Transverse colon (tissue), 4 donors: ENCODE data around the gene KCTD18. TPM values are rescaled to one million over a fixed set of nuclear protein-coding genes. Genes with fewer than 3 reads are reported as not detected.
A peak's percentile ranks its signal among the peaks of the same experiment; 100 is the strongest.

Source experiments
- DNase-seq: peaks from one replicate; pipeline ENCODE4 v3.0.0-alpha.2; 2019
- H3K27ac ChIP-seq, 4 donors: fragments of 200-600 bp; sonication (generic); 2 replicates each; pipeline ENCODE4 v1.5.1; 2016 to 2018; ENCODE audit warnings: inconsistent platforms in 4 of 4
- H3K27me3 ChIP-seq: fragments of 200-600 bp; sonication (generic); 2 replicates; pipeline ENCODE4 v1.5.1; 2017; ENCODE audit warnings: inconsistent platforms
- H3K36me3 ChIP-seq, 4 donors: fragments of 200-600 bp; sonication (generic); 2 replicates each; pipeline ENCODE4 v1.5.1; 2017 to 2019; ENCODE audit warnings: inconsistent platforms in 4 of 4
- H3K4me1 ChIP-seq, 4 donors: fragments of 200-600 bp; sonication (generic); 2 replicates each; pipeline ENCODE4 v1.5.1; 2017 to 2020; ENCODE audit warnings: inconsistent platforms in 4 of 4
- H3K4me3 ChIP-seq, 4 donors: fragments of 200-600 bp; sonication (generic); 1 replicate in 1 of 4; 2 replicates in 3 of 4; pipeline versions ENCODE4 v1.5.1 to v1.6.1; 2017 to 2019; ENCODE audit warnings: inconsistent platforms in 4 of 4
- H3K9me3 ChIP-seq, 2 donors: fragments of 200-600 bp; sonication (generic); 2 replicates each; pipeline ENCODE4 v1.5.1; 2017 to 2019; ENCODE audit warnings: inconsistent platforms in 2 of 2
- EP300 ChIP-seq: sonication (generic); formaldehyde crosslinking; IDR thresholded peaks from one replicate; pipeline ENCODE4 v1.6.1; 2017; ENCODE audit warnings: antibody characterized with exemption, low read depth
- POLR2A ChIP-seq: fragments of 450-650 bp; IDR thresholded peaks from one replicate; pipeline ENCODE4 v1.6.1; 2016; ENCODE audit warnings: antibody characterized with exemption, mild to moderate bottlenecking, moderate library complexity
- POLR2AphosphoS5 ChIP-seq, 3 donors: sonication (generic); formaldehyde crosslinking; IDR thresholded peaks; one replicate each; pipeline ENCODE4 v1.6.1; 2016; ENCODE audit warnings: antibody characterized with exemption in 3 of 3
- WGBS, 2 donors: methylation state at CpG; one replicate each; pipeline ENCODE4 v1.1.5; 2018; ENCODE audit warnings: low coverage in 1 of 2; 5-methylcytosine and 5-hydroxymethylcytosine counted together
- in situ Hi-C, 4 donors: fragments of 200-750 bp; cut with MboI; loops; one replicate each; pipeline versions ENCODE4 v1.15.0 to v1.15.1; 2017; ENCODE audit warnings: low sequenced_read_pairs in 3 of 4, low pct_ligation_motif_present in 1 of 4, low pct_unique_long_range_greater_than_20kb in 1 of 4
- intact Hi-C: fragments of 100-400 bp; cut with DNase I; formaldehyde crosslinking; loops from one replicate; pipeline ENCODE4 v1.15.1; 2023; ENCODE audit warnings: low total_unique reads
- total RNA-seq, 4 donors: library from RNA; depleted of rRNA; stranded (reverse); fragments of >200 nt; gene quantifications; one replicate each; pipeline ENCODE4 v1.1.0, GENCODE V29; 2016
- TF ChIP-seq, protein P1 (sequence below), 5 experiments: fragments of 200-600 bp in 3 of 5; fragments of 450-650 bp in 2 of 5; sonication (generic) in 3 of 5; IDR thresholded peaks; 1 replicate in 2 of 5; 2 replicates in 3 of 5; pipeline ENCODE4 v1.5.1; 2016 to 2017; ENCODE audit warnings: antibody characterized with exemption in 5 of 5, inconsistent platforms in 3 of 5, mild to moderate bottlenecking in 2 of 5, moderate library complexity in 1 of 5

The KCTD18 gene
- total RNA-seq, 4 donors from 2014 or later, result 18.5 to 68.5 (median 20.7) TPM

DNA sequence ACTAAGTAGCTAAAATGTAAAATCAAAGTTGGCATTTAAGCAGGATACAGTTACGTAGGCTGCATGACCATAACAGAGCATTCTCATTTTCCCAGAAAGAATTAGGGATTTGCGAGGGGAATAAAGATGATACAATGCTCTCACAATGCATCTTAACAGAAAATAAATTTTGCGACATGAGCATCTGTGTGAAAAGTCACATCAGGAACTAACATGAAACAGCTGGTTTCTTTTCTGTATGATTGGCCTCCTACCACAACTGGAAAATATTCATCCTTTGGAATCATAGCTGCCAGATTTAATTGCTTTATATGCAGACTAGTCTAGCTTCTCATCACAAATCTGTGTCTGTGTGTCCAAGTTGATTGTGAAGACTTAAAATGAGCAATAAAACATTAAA lies 66.0 kb downstream of the KCTD18 start:
- intact Hi-C loops, result no loop called here
- H3K27ac ChIP-seq, result no peak overlapping the region
- no peak for TF ChIP-seq POLR2A
- TF ChIP-seq, protein P1, sequence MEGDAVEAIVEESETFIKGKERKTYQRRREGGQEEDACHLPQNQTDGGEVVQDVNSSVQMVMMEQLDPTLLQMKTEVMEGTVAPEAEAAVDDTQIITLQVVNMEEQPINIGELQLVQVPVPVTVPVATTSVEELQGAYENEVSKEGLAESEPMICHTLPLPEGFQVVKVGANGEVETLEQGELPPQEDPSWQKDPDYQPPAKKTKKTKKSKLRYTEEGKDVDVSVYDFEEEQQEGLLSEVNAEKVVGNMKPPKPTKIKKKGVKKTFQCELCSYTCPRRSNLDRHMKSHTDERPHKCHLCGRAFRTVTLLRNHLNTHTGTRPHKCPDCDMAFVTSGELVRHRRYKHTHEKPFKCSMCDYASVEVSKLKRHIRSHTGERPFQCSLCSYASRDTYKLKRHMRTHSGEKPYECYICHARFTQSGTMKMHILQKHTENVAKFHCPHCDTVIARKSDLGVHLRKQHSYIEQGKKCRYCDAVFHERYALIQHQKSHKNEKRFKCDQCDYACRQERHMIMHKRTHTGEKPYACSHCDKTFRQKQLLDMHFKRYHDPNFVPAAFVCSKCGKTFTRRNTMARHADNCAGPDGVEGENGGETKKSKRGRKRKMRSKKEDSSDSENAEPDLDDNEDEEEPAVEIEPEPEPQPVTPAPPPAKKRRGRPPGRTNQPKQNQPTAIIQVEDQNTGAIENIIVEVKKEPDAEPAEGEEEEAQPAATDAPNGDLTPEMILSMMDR (IDR thresholded peaks at IDR 0.05), result no peak

DNA sequence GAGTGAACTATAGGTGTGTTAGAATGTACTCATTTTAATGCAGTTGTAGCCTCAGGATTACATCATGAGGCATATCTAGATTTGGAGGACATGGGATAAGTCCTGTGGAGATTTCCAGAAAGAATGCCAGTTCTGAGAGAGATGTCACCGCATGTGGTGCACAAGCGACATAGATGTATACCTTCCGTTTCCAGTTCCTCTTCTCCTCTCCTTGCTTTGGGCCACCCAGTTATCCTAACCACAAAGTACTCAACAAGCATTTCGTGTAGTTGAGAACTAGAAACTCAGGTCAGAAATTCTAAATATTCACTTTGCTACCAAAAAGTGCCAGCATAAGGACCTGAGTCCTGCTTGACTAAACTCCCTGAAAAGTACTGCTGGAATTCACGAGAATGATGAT lies 66.5 kb downstream of the KCTD18 start:
- WGBS, 2 donors, result 64 to 69% methylated on average over 5 of the region's 5 CpGs
- no peak overlapping the region for H3K4me3 ChIP-seq
- no peaks in the 10 kb centered on the region for H3K27me3 ChIP-seq
- no peak for DNase-seq
- intact Hi-C loops (no loop called here), in situ Hi-C loops (no loop called here)
- H3K36me3 ChIP-seq, result no peaks in the 10 kb centered on the region
- TF ChIP-seq, protein P1 (IDR thresholded peaks at IDR 0.05), result no peak
- no peak for TF ChIP-seq POLR2AphosphoS5 (IDR thresholded peaks at IDR 0.05)
- H3K27ac ChIP-seq, result peak overlapping the region in 1 of 4 donors; percentile 28
- H3K9me3 ChIP-seq, result no peaks in the 10 kb centered on the region
- H3K4me1 ChIP-seq, result peaks cover 0 to 5% (median 0%) of the 10 kb centered on the region in 4 donors

More for the DNA sequence above, 66.0 kb downstream of the KCTD18 start:
- peaks cover 0 to 5% (median 0%) of the 10 kb centered on the region in 4 donors for H3K4me1 ChIP-seq
- H3K4me3 ChIP-seq, result no peak overlapping the region
- no peaks in the 10 kb centered on the region for H3K27me3 ChIP-seq
- in situ Hi-C loops, result no loop called here
- WGBS, 2 donors, result 83 to 100% methylated on average over 3 of the region's 3 CpGs
- H3K9me3 ChIP-seq, result no peaks in the 10 kb centered on the region
- H3K36me3 ChIP-seq, result no peaks in the 10 kb centered on the region
- DNase-seq, result no peak

DNA sequence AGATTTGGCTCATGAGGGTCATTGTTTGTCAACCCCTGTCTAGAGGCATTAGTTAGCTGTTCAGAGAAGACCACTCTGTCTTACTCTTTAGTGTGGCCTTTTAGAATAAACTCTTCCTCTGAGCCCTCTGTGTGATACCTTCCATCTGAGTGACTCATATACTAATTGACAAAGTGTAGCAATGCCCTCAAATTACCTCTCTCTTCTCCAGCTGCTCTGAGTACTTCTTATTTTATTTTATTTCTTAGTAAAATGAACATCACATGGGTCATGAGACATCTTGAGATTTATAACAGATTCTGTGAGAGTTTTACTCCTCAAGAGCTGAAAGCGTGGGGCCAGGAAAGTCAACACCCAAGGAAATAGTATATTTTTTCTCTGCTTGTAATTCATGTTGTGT lies 67.4 kb downstream of the KCTD18 start:
- Histone ChIP-seq H3K36me3 (no peaks in the 10 kb centered on the region), H3K4me1 (peaks cover 0 to 5% (median 0%) of the 10 kb centered on the region in 4 donors), H3K27ac (peak overlapping the region in 3 of 4 donors; percentile 13 to 31 (median 28)), H3K27me3 (no peaks in the 10 kb centered on the region), H3K4me3 (no peak overlapping the region), H3K9me3 (no peaks in the 10 kb centered on the region)
- 67 to 80% methylated on average over 1 of the region's 1 CpG for WGBS, 2 donors
- DNase-seq, result no peak
- TF ChIP-seq, protein P1 (IDR thresholded peaks at IDR 0.05), result no peak
- no peak for TF ChIP-seq EP300
- no peak for TF ChIP-seq POLR2AphosphoS5 (IDR thresholded peaks at IDR 0.05)
- no peak for TF ChIP-seq POLR2A
- in situ Hi-C loops, result no loop called here
- intact Hi-C loops, result no loop called here

DNA sequence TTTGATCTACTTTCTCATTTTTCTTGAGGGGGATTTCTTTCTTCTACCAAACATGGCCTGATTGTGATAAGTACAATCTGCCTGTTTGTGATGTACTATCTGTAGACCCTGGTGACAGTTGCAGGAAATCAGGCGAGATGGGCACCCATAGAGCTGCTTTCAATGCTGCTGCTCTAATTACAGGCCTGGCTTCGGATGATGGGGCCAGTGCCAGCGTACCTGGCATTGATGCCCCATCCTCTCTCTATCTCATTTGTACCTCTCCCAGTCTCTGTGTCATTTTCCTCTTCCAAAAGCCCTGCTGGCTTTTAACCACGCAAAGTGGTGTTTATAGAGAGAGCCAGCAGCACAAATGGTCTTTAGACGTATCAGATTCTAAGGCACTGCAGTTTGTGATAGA lies 69.9 kb downstream of the KCTD18 start:
- no peaks in the 10 kb centered on the region for H3K27me3 ChIP-seq
- H3K9me3 ChIP-seq, result no peaks in the 10 kb centered on the region
- H3K4me1 ChIP-seq, result peaks cover 0 to 5% (median 0%) of the 10 kb centered on the region in 4 donors
- H3K27ac ChIP-seq, result no peak overlapping the region
- DNase-seq, result no peak
- 98% methylated on average over 5 of the region's 5 CpGs; no CpG with 5 or more reads in 1 of the 2 donors for WGBS, 2 donors
- in situ Hi-C loops (no loop called here), intact Hi-C loops (no loop called here)
- peaks cover 0 to 9% (median 0%) of the 10 kb centered on the region in 4 donors for H3K36me3 ChIP-seq
- no peak overlapping the region for H3K4me3 ChIP-seq
- TF ChIP-seq, protein P1 (IDR thresholded peaks at IDR 0.05), result no peak
- TF ChIP-seq POLR2AphosphoS5 (IDR thresholded peaks at IDR 0.05), result no peak
- TF ChIP-seq EP300, result no peak
- TF ChIP-seq POLR2A, result no peak

Other genes with a start within 250 kb of the KCTD18 start
- gene SPATS2L, start 203.4 kb downstream of the KCTD18 start, total RNA-seq, result 100 to 1,000 TPM in 3 of 4 donors, 10 to 100 TPM in 1; 33.4 to 236 (median 159) TPM
- 1 to 10 TPM in 3 of 4 donors, under 1 TPM in 1; 0.75 to 4.8 (median 2.9) TPM for gene SGO2, start 16.1 kb upstream of the KCTD18 start, total RNA-seq
- 10 to 100 TPM; 12.0 to 28.1 (median 19.0) TPM for gene AOX1, start 75.9 kb upstream of the KCTD18 start, total RNA-seq